PC-3 (cell line): ENCODE measurements around the gene AGBL5. TPM values are rescaled to one million over a fixed set of nuclear protein-coding genes. Genes with fewer than 3 reads are reported as not detected.
"Not testable (repeated sequence)": the region's sequence is repeated elsewhere in the genome, so short reads cannot be mapped to it uniquely, and the experiment has no call there.

Experiments used
- ATAC-seq: fragments of 200-7000 bp; cut with Tn5 transposase; 2 replicates; pipeline ENCODE4 v1.9.1; 2020; ENCODE audit warnings: mild to moderate bottlenecking, moderate library complexity
- BruUV-seq: library from RNA; stranded (reverse); fragments of 400-500 nt; replicated peaks from 2 replicates; lab custom pipeline; 2021; lab: Mats Ljungman, UMichigan
- CTCF ChIA-PET: fragments of 300-600 bp; sonication (Branson Sonifier 250); formaldehyde crosslinking; loops from one replicate; lab custom pipeline; 2022; ENCODE audit warnings: antibody characterized with exemption; lab: Charles Lee
- POLR2A ChIA-PET: fragments of 300-600 bp; sonication (Branson Sonifier 250); formaldehyde crosslinking; loops from one replicate; lab custom pipeline; 2022; ENCODE audit warnings: antibody characterized with exemption; ENCODE audit not compliant: unreplicated experiment; lab: Charles Lee
- DNase-seq: peaks from one replicate; pipeline ENCODE4 v3.0.0-alpha.2; 2015
- H2AFZ ChIP-seq: fragments of 300-600 bp; sonication (generic); 2 replicates; pipeline ENCODE4 v1.6.0; 2016; ENCODE audit warnings: antibody characterized with exemption, low read length
- H3F3A ChIP-seq: fragments of 300-600 bp; sonication (generic); one replicate; pipeline ENCODE4 v1.6.0; 2017; ENCODE audit warnings: antibody characterized with exemption, low read length, control low read depth, mild to moderate bottlenecking; ENCODE audit not compliant: unreplicated experiment
- H3K27ac ChIP-seq: fragments of 300-600 bp; sonication (generic); 2 replicates; pipeline ENCODE4 v1.5.1; 2016; ENCODE audit warnings: mild to moderate bottlenecking, low read length
- H3K27me3 ChIP-seq: fragments of 300-600 bp; sonication (generic); 2 replicates; pipeline ENCODE4 v1.6.1; 2016; ENCODE audit warnings: low read length, mixed read lengths
- H3K36me3 ChIP-seq: fragments of 300-600 bp; sonication (generic); 2 replicates; pipeline ENCODE4 v1.6.1; 2016; ENCODE audit warnings: low read depth, mixed run types, low read length, mixed read lengths
- H3K4me1 ChIP-seq: fragments of 300-600 bp; sonication (generic); 2 replicates; pipeline ENCODE4 v1.5.1; 2016; ENCODE audit warnings: low read length; ENCODE audit not compliant: insufficient read depth
- H3K4me2 ChIP-seq: fragments of 300-600 bp; sonication (generic); 2 replicates; pipeline ENCODE4 v1.6.0; 2016; ENCODE audit warnings: low read length
- H3K4me3 ChIP-seq: fragments of 300-600 bp; sonication (generic); 2 replicates; pipeline ENCODE4 v1.5.1; 2016; ENCODE audit warnings: mild to moderate bottlenecking, low read length, mixed read lengths
- H3K79me2 ChIP-seq: fragments of 300-600 bp; sonication (generic); 2 replicates; pipeline ENCODE4 v1.6.1; 2017; ENCODE audit warnings: low read length, mixed read lengths
- H3K9ac ChIP-seq: fragments of 300-600 bp; sonication (generic); 2 replicates; pipeline ENCODE4 v1.6.0; 2016; ENCODE audit warnings: mild to moderate bottlenecking, low read length
- H3K9me2 ChIP-seq: fragments of 300-600 bp; sonication (generic); replicated peaks from 2 replicates; pipeline ENCODE4 v1.6.1; 2016; ENCODE audit warnings: mixed run types, low read length, mixed read lengths
- H3K9me3 ChIP-seq: fragments of 300-600 bp; sonication (generic); 2 replicates; pipeline ENCODE4 v1.6.1; 2016; ENCODE audit warnings: low read length, mixed read lengths
- H4K20me1 ChIP-seq: fragments of 300-600 bp; sonication (generic); 2 replicates; pipeline ENCODE4 v1.6.1; 2016; ENCODE audit warnings: low read length, mixed read lengths
- CTCF ChIP-seq: fragments of 300-600 bp; sonication (generic); conservative IDR thresholded peaks from 2 replicates; pipeline ENCODE4 v1.5.1; 2017; ENCODE audit warnings: antibody characterized with exemption, low read depth, mild to moderate bottlenecking, low read length
- EZH2 ChIP-seq: fragments of 300-600 bp; sonication (generic); IDR thresholded peaks from one replicate; pipeline ENCODE4 v1.6.1; 2017; ENCODE audit warnings: antibody characterized with exemption, mild to moderate bottlenecking, low read length; ENCODE audit not compliant: unreplicated experiment
- EZH2phosphoT487 ChIP-seq: fragments of 300-600 bp; sonication (generic); IDR thresholded peaks from 2 replicates; pipeline ENCODE4 v1.6.1; 2018; ENCODE audit warnings: mild to moderate bottlenecking, antibody characterized with exemption, low read length, borderline replicate concordance
- intact Hi-C: fragments of 100-400 bp; cut with micrococcal nuclease; formaldehyde crosslinking; loops from 2 replicates; pipeline ENCODE4 v1.9.0; 2023
- total RNA-seq: library from RNA; depleted of rRNA; stranded (reverse); fragments of >200 nt; gene quantifications from 2 replicates; pipeline ENCODE4 v1.2.3, GENCODE V29; 2014

Gene AGBL5
- total RNA-seq, 1 experiment from 2014 or later: 14.1 TPM

- POLR2A ChIA-PET: no interaction called here
- intact Hi-C loops: no loop called here
Observed at GRCh38 chr2:27072920-27073319, 21.5 kb downstream of the AGBL5 start.

GRCh38 chr2:27073782-27074181 is 22.3 kb downstream of the AGBL5 start:
- intact Hi-C loops: no loop called here
- H4K20me1 ChIP-seq: no peaks in the 10 kb centered on the region
- DNase-seq (no peak), ATAC-seq (no peak)
- no peak overlapping the region for H3K27ac ChIP-seq
- no peak overlapping the region for H3K4me2 ChIP-seq
- peaks cover 26% of the 10 kb centered on the region for H3K79me2 ChIP-seq
- no peaks in the 10 kb centered on the region for H3K9me3 ChIP-seq
- TF ChIP-seq CTCF (no peak), EZH2phosphoT487 (no peak), EZH2 (no peak)
- peaks cover 7% of the 10 kb centered on the region for H3K36me3 ChIP-seq
- no peak overlapping the region for H2AFZ ChIP-seq
- BruUV-seq: no TSS peak
- no peaks in the 10 kb centered on the region for H3K9me2 ChIP-seq
- POLR2A ChIA-PET: no interaction called here
- no peaks in the 10 kb centered on the region for H3K27me3 ChIP-seq
- no peak overlapping the region for H3K4me3 ChIP-seq
- no peaks in the 10 kb centered on the region for H3F3A ChIP-seq
- no peak overlapping the region for H3K9ac ChIP-seq
- CTCF ChIA-PET: no interaction called here
- peaks cover 12% of the 10 kb centered on the region for H3K4me1 ChIP-seq

More at GRCh38 chr2:27072920-27073319, 21.5 kb downstream of the AGBL5 start:
- H3K9me2 ChIP-seq: no peaks in the 10 kb centered on the region
- DNase-seq: no peak
- no peak for ATAC-seq
- H3K4me1 ChIP-seq: peaks cover 12% of the 10 kb centered on the region
- no peak overlapping the region for H3K4me2 ChIP-seq
- H4K20me1 ChIP-seq: no peaks in the 10 kb centered on the region
- no peaks in the 10 kb centered on the region for H3K9me3 ChIP-seq
- H3F3A ChIP-seq: no peaks in the 10 kb centered on the region
- H3K79me2 ChIP-seq: peaks cover 34% of the 10 kb centered on the region
- no peak overlapping the region for H3K27ac ChIP-seq
- H3K27me3 ChIP-seq: no peaks in the 10 kb centered on the region
- no peak overlapping the region for H3K4me3 ChIP-seq
- no TSS peak for BruUV-seq
- no peak overlapping the region for H2AFZ ChIP-seq
- CTCF ChIA-PET: no interaction called here
- H3K9ac ChIP-seq: no peak overlapping the region
- H3K36me3 ChIP-seq: peaks cover 13% of the 10 kb centered on the region
- TF ChIP-seq CTCF (no peak), EZH2phosphoT487 (no peak), EZH2 (no peak)

GRCh38 chr2:27074738-27075565 is 23.5 kb downstream of the AGBL5 start:
- no peaks in the 10 kb centered on the region for H3K9me3 ChIP-seq
- peaks cover 15% of the 10 kb centered on the region for H3K79me2 ChIP-seq
- TF ChIP-seq CTCF: no peak
- no peak for TF ChIP-seq EZH2
- no peak for TF ChIP-seq EZH2phosphoT487
- POLR2A ChIA-PET: no interaction called here
- no peak for DNase-seq
- BruUV-seq: no TSS peak
- no peak overlapping the region for H2AFZ ChIP-seq
- H3K9me2 ChIP-seq: no peaks in the 10 kb centered on the region
- H3K27ac ChIP-seq: no peak overlapping the region
- no peak overlapping the region for H3K4me3 ChIP-seq
- peaks cover 12% of the 10 kb centered on the region for H3K4me1 ChIP-seq
- no peaks in the 10 kb centered on the region for H3K36me3 ChIP-seq
- intact Hi-C loops: no loop called here
- CTCF ChIA-PET: no interaction called here
- H4K20me1 ChIP-seq: no peaks in the 10 kb centered on the region
- no peak overlapping the region for H3K9ac ChIP-seq
- H3K27me3 ChIP-seq: no peaks in the 10 kb centered on the region
- H3F3A ChIP-seq: no peaks in the 10 kb centered on the region
- H3K4me2 ChIP-seq: no peak overlapping the region
- ATAC-seq: no peak

GRCh38 chr2:27075566-27075871 is 24.1 kb downstream of the AGBL5 start:
- H3K79me2 ChIP-seq, POLR2A ChIA-PET, H3K27me3 ChIP-seq, H3K9ac ChIP-seq, H3K4me2 ChIP-seq, H3K9me3 ChIP-seq, H2AFZ ChIP-seq, CTCF ChIA-PET, BruUV-seq, ATAC-seq, H3K27ac ChIP-seq, H3K36me3 ChIP-seq, H3K4me3 ChIP-seq, H3K4me1 ChIP-seq, intact Hi-C loops, H3F3A ChIP-seq, H3K9me2 ChIP-seq, H4K20me1 ChIP-seq, DNase-seq: not testable (repeated sequence)
